Urinary bladder (tissue), 4 donors: ENCODE data around the gene NRIP3. TPM values are rescaled to one million over a fixed set of nuclear protein-coding genes. Genes with fewer than 3 reads are reported as not detected.
A peak's percentile ranks its signal among the peaks of the same experiment; 100 is the strongest.
"Not testable (repeated sequence)": the region's sequence is repeated elsewhere in the genome, so short reads cannot be mapped to it uniquely, and the experiment has no call there.

Experiments used
- DNase-seq: peaks from one replicate; pipeline ENCODE4 v3.0.0-alpha.2; 2015; ENCODE audit errors: extremely low spot score
- H3K27ac ChIP-seq: one replicate; pipeline ENCODE4 v1.5.1; 2013; ENCODE audit warnings: low read depth, mild to moderate bottlenecking, moderate library complexity
- H3K36me3 ChIP-seq: one replicate; pipeline ENCODE4 v1.6.1; 2013; ENCODE audit warnings: mild to moderate bottlenecking, moderate library complexity; ENCODE audit not compliant: insufficient read depth
- H3K4me1 ChIP-seq: one replicate; pipeline ENCODE4 v1.6.1; 2013; ENCODE audit warnings: mild to moderate bottlenecking, moderate library complexity; ENCODE audit not compliant: insufficient read depth
- H3K4me3 ChIP-seq: one replicate; pipeline ENCODE4 v1.5.1; 2013; ENCODE audit warnings: low read depth, low read length
- WGBS: extraction: QIAGEN DNeasy Blood & Tissue Kit; methylation state at CpG from one replicate; pipeline ENCODE4 v1.1.7; 2013; 5-methylcytosine and 5-hydroxymethylcytosine counted together
- polyA plus RNA-seq: library from polyadenylated mRNA; stranded (reverse); fragments of 200-250 nt; gene quantifications from one replicate; pipeline ENCODE4 v1.2.3, GENCODE V29; 2013
- total RNA-seq: library from RNA; depleted of rRNA; stranded (reverse); fragments of >200 nt; gene quantifications from one replicate; pipeline ENCODE4 v1.2.3, GENCODE V29; 2014
- donor health status: healthy with polysubstance abuse.
- donor health status: healthy.

NRIP3 gene
- total and polyA plus RNA-seq, 2 donors = 2.1 to 3.1 TPM

GRCh38 chr11:8980485-8980884, 23.3 kb downstream of the NRIP3 start:
- Histone ChIP-seq H3K36me3 (no peaks in the 10 kb centered on the region), H3K4me1 (no peaks in the 10 kb centered on the region), H3K4me3 (no peak overlapping the region), H3K27ac (no peak overlapping the region)
- no peak for DNase-seq
- WGBS = 82% methylated on average over 3 of the region's 3 CpGs

GRCh38 chr11:8979365-8979764, 24.4 kb downstream of the NRIP3 start:
- H3K4me3 ChIP-seq, H3K27ac ChIP-seq, H3K36me3 ChIP-seq, H3K4me1 ChIP-seq, DNase-seq: not testable (repeated sequence)
- 83% methylated on average over 5 of the region's 7 CpGs for WGBS

GRCh38 chr11:8973121-8973520, 30.7 kb downstream of the NRIP3 start:
- Histone ChIP-seq H3K36me3 (no peaks in the 10 kb centered on the region), H3K27ac (no peak overlapping the region), H3K4me1 (no peaks in the 10 kb centered on the region), H3K4me3 (no peak overlapping the region)
- DNase-seq = no peak
- WGBS = 76% methylated on average over 3 of the region's 3 CpGs

- no peak overlapping the region for H3K27ac ChIP-seq
- DNase-seq = no peak
- no peak overlapping the region for H3K4me3 ChIP-seq
- no peaks in the 10 kb centered on the region for H3K36me3 ChIP-seq
- H3K4me1 ChIP-seq = no peaks in the 10 kb centered on the region
- WGBS = 73% methylated on average over 1 of the region's 1 CpG
Measured at GRCh38 chr11:8971924-8972316, 31.9 kb downstream of the NRIP3 start.

GRCh38 chr11:8971196-8971923, 32.4 kb downstream of the NRIP3 start:
- H3K36me3 ChIP-seq = no peaks in the 10 kb centered on the region
- 84% methylated on average over 2 of the region's 2 CpGs for WGBS
- no peak for DNase-seq
- H3K27ac ChIP-seq = no peak overlapping the region
- no peaks in the 10 kb centered on the region for H3K4me1 ChIP-seq
- no peak overlapping the region for H3K4me3 ChIP-seq

DNA sequence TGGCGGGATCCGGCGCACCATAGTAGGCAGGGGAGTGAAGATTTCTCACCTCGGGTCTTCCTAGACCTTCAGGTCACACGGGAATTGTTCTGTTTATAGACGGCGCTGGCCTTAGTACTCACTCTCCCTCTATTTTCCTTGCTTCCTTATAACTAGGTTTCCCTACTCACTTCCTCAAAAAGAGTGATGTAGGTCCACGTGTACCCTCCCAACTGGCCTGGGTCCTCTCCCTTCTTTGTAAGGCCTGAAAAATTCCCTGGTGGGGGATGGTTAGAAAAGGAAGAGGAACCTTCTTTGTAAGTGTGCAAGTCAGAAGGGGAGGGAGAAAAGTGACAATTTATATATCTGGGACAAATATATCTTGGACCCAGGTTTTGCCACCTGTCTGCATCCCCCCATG, 36.6 kb downstream of the NRIP3 start:
- H3K4me3 ChIP-seq = no peak overlapping the region
- H3K27ac ChIP-seq = no peak overlapping the region
- WGBS = 82% methylated on average over 8 of the region's 8 CpGs
- no peak for DNase-seq
- no peaks in the 10 kb centered on the region for H3K4me1 ChIP-seq
- no peaks in the 10 kb centered on the region for H3K36me3 ChIP-seq

- under 1% methylated on average over 67 of the region's 67 CpGs for WGBS
- peak; percentile 76 for DNase-seq
- H3K4me3 ChIP-seq = peak within 1 kb of the TSS; percentile 85
- peak within 1 kb of the TSS; percentile 94 for H3K27ac ChIP-seq
- H3K36me3 ChIP-seq = no peaks in the 10 kb centered on the region
- H3K4me1 ChIP-seq = no peaks in the 10 kb centered on the region
Measured at GRCh38 chr11:8964324-8965320, 39.2 kb downstream of the NRIP3 start, which contains the start of gene TMEM9B. TMEM9B (minus strand) TSS chr11:8964442; CDS start chr11:8964313, 129 bp downstream.

- Histone ChIP-seq H3K27ac (peak overlapping the region; percentile 94), H3K4me1 (no peaks in the 10 kb centered on the region), H3K4me3 (peak overlapping the region; percentile 85), H3K36me3 (no peaks in the 10 kb centered on the region)
- WGBS = 2% methylated on average over 39 of the region's 39 CpGs
- peak; percentile 39 for DNase-seq
Measured at GRCh38 chr11:8963569-8964323, 40.1 kb downstream of the NRIP3 start.

GRCh38 chr11:8962841-8963240, 41.0 kb downstream of the NRIP3 start:
- no peak for DNase-seq
- Histone ChIP-seq H3K36me3 (no peaks in the 10 kb centered on the region), H3K4me3 (no peak overlapping the region), H3K27ac (no peak overlapping the region), H3K4me1 (no peaks in the 10 kb centered on the region)
- 22% methylated on average over 2 of the region's 2 CpGs for WGBS

GRCh38 chr11:8961401-8961800, 42.4 kb downstream of the NRIP3 start:
- Histone ChIP-seq H3K36me3 (no peaks in the 10 kb centered on the region), H3K4me3 (no peak overlapping the region), H3K27ac (no peak overlapping the region), H3K4me1 (no peaks in the 10 kb centered on the region)
- 67% methylated on average over 2 of the region's 2 CpGs for WGBS
- no peak for DNase-seq

GRCh38 chr11:8959546-8960166, 44.1 kb downstream of the NRIP3 start:
- peak; percentile 28 for DNase-seq
- Histone ChIP-seq H3K4me1 (no peaks in the 10 kb centered on the region), H3K27ac (no peak overlapping the region), H3K4me3 (no peak overlapping the region), H3K36me3 (peaks cover 4% of the 10 kb centered on the region)
- 19% methylated on average over 2 of the region's 2 CpGs for WGBS

DNA sequence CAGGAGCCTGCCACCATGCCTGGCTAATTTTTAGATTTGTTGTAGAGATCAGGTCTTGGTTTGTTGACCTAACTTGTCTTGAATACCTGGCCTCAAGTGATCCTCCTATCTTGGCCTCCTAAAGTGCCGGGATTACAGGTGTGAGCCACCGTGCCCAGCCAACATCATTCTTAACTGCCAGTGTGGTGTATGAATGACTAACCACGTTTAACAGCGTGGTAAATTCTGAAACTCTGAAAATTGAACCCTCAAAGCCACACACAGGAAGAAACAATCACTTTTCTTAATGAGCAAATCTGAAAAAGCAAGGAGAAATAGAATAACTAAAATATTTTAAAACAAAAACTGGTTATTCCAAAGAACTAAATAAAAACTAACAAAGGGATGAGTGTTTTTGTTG, 46.9 kb downstream of the NRIP3 start:
- Histone ChIP-seq H3K4me1 (no peaks in the 10 kb centered on the region), H3K4me3 (no peak overlapping the region), H3K27ac (no peak overlapping the region), H3K36me3 (peaks cover 4% of the 10 kb centered on the region)
- no peak for DNase-seq
- WGBS = 90% methylated on average over 4 of the region's 4 CpGs

DNA sequence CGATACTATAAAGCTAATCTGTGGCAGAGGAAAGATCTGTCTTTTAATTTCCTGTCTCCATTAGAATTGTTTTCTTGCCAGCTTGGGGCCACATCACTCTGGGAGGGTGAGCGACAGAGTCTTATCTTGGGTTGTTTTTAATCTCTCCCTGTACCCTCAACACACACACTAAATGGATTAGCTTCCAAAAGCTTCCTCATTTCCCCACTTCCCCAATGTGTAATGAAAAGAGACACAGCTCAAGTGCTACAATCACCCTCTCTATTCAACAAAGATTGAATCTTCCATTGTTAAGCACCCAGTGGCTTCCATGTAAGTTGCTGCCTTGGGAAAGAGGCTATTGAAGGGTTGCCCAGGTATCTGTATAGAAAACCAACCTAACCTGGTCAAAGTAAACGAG, 54.9 kb downstream of the NRIP3 start:
- Histone ChIP-seq H3K4me3 (no peak overlapping the region), H3K4me1 (no peaks in the 10 kb centered on the region), H3K36me3 (peaks cover 4% of the 10 kb centered on the region), H3K27ac (no peak overlapping the region)
- DNase-seq = no peak
- 72% methylated on average over 3 of the region's 3 CpGs for WGBS
